HEK293 (cell line): Measurements from ENCODE around the gene ACP3.

Experiments
- BCL6B ChIP-seq: fragments of 450-650 bp; formaldehyde crosslinking; IDR thresholded peaks from 2 replicates; pipeline ENCODE4 v1.5.1; 2017; ENCODE audit warnings: missing biosample characterization, missing genetic modification characterization
- CTCF ChIP-seq: fragments of 450-650 bp; formaldehyde crosslinking; IDR thresholded peaks from 2 replicates; pipeline ENCODE4 v1.5.1; 2016; ENCODE audit warnings: missing biosample characterization, missing genetic modification characterization
- KLF1 ChIP-seq: fragments of 450-650 bp; formaldehyde crosslinking; IDR thresholded peaks from 2 replicates; pipeline ENCODE4 v1.5.1; 2016; ENCODE audit warnings: missing biosample characterization, missing genetic modification characterization
- ZNF140 ChIP-seq: fragments of 450-650 bp; formaldehyde crosslinking; IDR thresholded peaks from 2 replicates; pipeline ENCODE4 v1.5.1; 2016; ENCODE audit warnings: missing biosample characterization, missing genetic modification characterization
- ZNF24 ChIP-seq: fragments of 450-650 bp; formaldehyde crosslinking; IDR thresholded peaks from 2 replicates; pipeline ENCODE4 v1.5.1; 2016; ENCODE audit warnings: missing biosample characterization, missing genetic modification characterization
- ZNF274 ChIP-seq, 2 experiments: fragments of 200-500 bp in 1 of 2; fragments of 450-650 bp in 1 of 2; sonication (Bioruptor generic) in 1 of 2; formaldehyde crosslinking in 1 of 2; IDR thresholded peaks; 2 replicates each; pipeline versions ENCODE4 v1.5.1 to v1.6.1; 2014 to 2016; ENCODE audit warnings: borderline replicate concordance in 1 of 2, inconsistent platforms in 1 of 2, low read length in 1 of 2, missing biosample characterization in 1 of 2, missing genetic modification characterization in 1 of 2
- ZNF350 ChIP-seq: fragments of 450-650 bp; formaldehyde crosslinking; IDR thresholded peaks from 2 replicates; pipeline ENCODE4 v1.5.0; 2017; ENCODE audit warnings: missing biosample characterization, mild to moderate bottlenecking, missing genetic modification characterization

- TF ChIP-seq ZNF274 (IDR thresholded peaks at IDR 0.05; ENCODE audit: low read length) (no peak), ZNF274 (tag by site-specific recombination; IDR thresholded peaks at IDR 0.05; ENCODE audit: borderline replicate concordance) (no peak), CTCF (tag by site-specific recombination) (no peak), BCL6B (tag by site-specific recombination) (no peak), KLF1 (no peak), ZNF350 (tag by site-specific recombination) (no peak), ZNF140 (no peak), ZNF24 (tag by site-specific recombination) (no peak)
These were observed 88.0 kb downstream of the ACP3 start for GRCh38 chr3:132405188-132405587.
